GM12878 (cell line): ENCODE data around the gene PRKCE. TPM values are rescaled to one million over a fixed set of nuclear protein-coding genes. Genes with fewer than 3 reads are reported as not detected.

Source experiments
- CBX5 ChIP-seq: sonication (generic); IDR thresholded peaks from 2 replicates; pipeline ENCODE4 v1.6.1; 2016; ENCODE audit warnings: low read depth, moderate library complexity, mild to moderate bottlenecking, inconsistent platforms
- E2F4 ChIP-seq: IDR thresholded peaks from 2 replicates; pipeline ENCODE4 v1.6.1; 2012; ENCODE audit warnings: low read depth, low read length, improper control_type of control experiment
- EED ChIP-seq: sonication (generic); IDR thresholded peaks from 2 replicates; pipeline ENCODE4 v1.6.1; 2016; ENCODE audit warnings: antibody characterized with exemption, low read depth
- EGR1 ChIP-seq, 2 experiments: IDR thresholded peaks; 1 replicate in 1 of 2; 2 replicates in 1 of 2; pipeline ENCODE4 v1.6.1; 2011 to 2012; ENCODE audit warnings: low read depth in 2 of 2, low read length in 2 of 2, borderline replicate concordance in 1 of 2, mild to moderate bottlenecking in 1 of 2, moderate library complexity in 1 of 2
- EP300 ChIP-seq, 2 experiments: fragments of 150-350 bp in 1 of 2; IDR thresholded peaks; 2 replicates each; pipeline ENCODE4 v1.6.1; 2011 to 2012; ENCODE audit warnings: low read depth in 2 of 2, low read length in 2 of 2, borderline replicate concordance in 1 of 2, improper control_type of control experiment in 1 of 2, inconsistent platforms in 1 of 2; ENCODE audit not compliant: control insufficient read depth in 1 of 2
- IKZF1 ChIP-seq: fragments of 450-650 bp; conservative IDR thresholded peaks from 2 replicates; pipeline ENCODE4 v1.6.1; 2017; ENCODE audit warnings: antibody characterized with exemption, mild to moderate bottlenecking
- JUNB ChIP-seq: IDR thresholded peaks from 2 replicates; pipeline ENCODE4 v1.6.1; 2016; ENCODE audit warnings: antibody characterized with exemption, mild to moderate bottlenecking
- MLLT1 ChIP-seq: fragments of 450-650 bp; IDR thresholded peaks from 2 replicates; pipeline ENCODE4 v1.6.1; 2016; ENCODE audit warnings: mild to moderate bottlenecking
- MTA2 ChIP-seq: fragments of 450-650 bp; IDR thresholded peaks from 2 replicates; pipeline ENCODE4 v1.6.1; 2016; ENCODE audit warnings: low read depth, mild to moderate bottlenecking, moderate library complexity
- NFYA ChIP-seq: IDR thresholded peaks from 2 replicates; pipeline ENCODE4 v1.6.1; 2011; ENCODE audit warnings: low read depth, mild to moderate bottlenecking, low read length, improper control_type of control experiment, borderline replicate concordance
- RELA ChIP-seq: fragments of 450-650 bp; IDR thresholded peaks from 2 replicates; pipeline ENCODE4 v1.8.0; 2014; ENCODE audit warnings: borderline replicate concordance; ENCODE audit not compliant: partially characterized antibody
- SMARCA5 ChIP-seq: fragments of 450-650 bp; IDR thresholded peaks from 2 replicates; pipeline ENCODE4 v1.6.1; 2017; ENCODE audit warnings: mild to moderate bottlenecking
- polyA plus RNA-seq, 11 experiments: library from polyadenylated mRNA; depleted of rRNA in 4 of 11; unstranded in 6 of 11; stranded (reverse) in 5 of 11; fragments of >200 nt; fragmentation: Nextera tagmentation in 4 of 11; fragmentation: Illumina TruSeq in 1 of 11; extraction: Ambion mirVana in 4 of 11; extraction: Trizol in 1 of 11; gene quantifications; 1 replicate in 1 of 11; 2 replicates in 10 of 11; pipeline versions ENCODE4 v1.2.1 to v1.2.3, GENCODE V29; 2011 to 2016; ENCODE audit warnings: inconsistent platforms in 2 of 11, missing spikeins in 2 of 11, low read depth in 1 of 11
- total RNA-seq, 4 experiments: library from RNA; depleted of rRNA in 3 of 4; stranded (reverse); fragments of >200 nt in 3 of 4; fragmentation: Illumina TruSeq in 1 of 4; extraction: Trizol in 1 of 4; gene quantifications; 2 replicates each; pipeline versions ENCODE4 v1.2.1 to v1.2.3, GENCODE V29; 2013 to 2021

PRKCE gene
- total and polyA plus RNA-seq, 10 of the 15 experiments (the other 5 are each of a cell fraction or from before 2014, with no cell fraction given): 2.6 to 28.2 (median 11.3) TPM

- TF ChIP-seq RELA (peak; percentile 53), IKZF1 (peak; percentile 45; the same call in 1 of the 2 replicates), EP300 (IDR thresholded peaks at IDR 0.05; ENCODE audit: borderline replicate concordance in 1 of 2, control insufficient read depth in 1 of 2, low read depth in 2 of 2, low read length in 2 of 2) (peak; percentile 53 to 59; a peak in 2 of 4 replicates), EGR1 (IDR thresholded peaks at IDR 0.05; ENCODE audit: borderline replicate concordance in 1 of 2, low read depth in 2 of 2, low read length in 2 of 2) (peak in 1 of 2 experiments; percentile 81; a peak in 1 of 3 replicates), NFYA (no peak), JUNB (no peak), MLLT1 (peak; percentile 52), SMARCA5 (peak; percentile 61; the same call in 1 of the 2 replicates), MTA2 (peak; percentile 44; the same call in 1 of the 2 replicates), CBX5 (0 out of 2 replicates have a peak, but pooled peaks have one; percentile 46), E2F4 (no peak), EED (peak; percentile 16)
- TF ChIP-seq, all 136 proteins: peak for 26
These were observed 323.4 kb downstream of the PRKCE start (continued) for GRCh38 chr2:45974762-45975408.
